GM12865 (cell line): Measurements from ENCODE around the gene PDYN.
"Not testable (repeated sequence)": the region's sequence is repeated elsewhere in the genome, so short reads cannot be mapped to it uniquely, and the experiment has no call there.

Experiments
- DNase-seq: peaks from one replicate; pipeline ENCODE4 v3.0.0; 2010; ENCODE audit warnings: low read depth
- H3K4me3 ChIP-seq: 2 replicates; pipeline ENCODE4 v1.5.1; 2011; ENCODE audit warnings: mild to moderate bottlenecking, low read depth, low read length, control low read depth
- TF ChIP-seq, protein P1 (sequence below): IDR thresholded peaks from 2 replicates; pipeline ENCODE4 v1.5.1; 2011; ENCODE audit warnings: low read length, control low read depth, low read depth, inconsistent platforms; ENCODE audit not compliant: insufficient read depth; ENCODE audit errors: missing control alignments

The PDYN gene

DNA sequence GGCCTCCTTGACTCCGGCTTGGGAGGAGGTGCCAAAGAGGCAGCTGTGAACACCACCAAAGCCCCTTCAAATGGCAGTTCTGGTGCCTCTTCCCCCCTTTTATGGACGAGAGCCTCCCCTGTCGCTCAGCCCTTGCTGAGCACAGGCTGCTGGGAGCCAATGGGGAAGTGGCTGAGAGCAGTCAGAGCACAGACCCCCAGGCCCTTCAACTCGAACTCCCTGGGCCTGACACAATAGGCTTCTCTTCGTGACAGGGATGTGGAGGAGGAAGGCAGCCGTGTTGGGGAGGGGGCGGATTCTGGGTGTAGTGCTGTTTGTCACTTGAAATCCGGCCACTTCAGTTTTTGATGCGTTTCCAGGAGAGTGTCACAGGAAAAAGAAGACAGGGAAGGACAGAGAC, at the start of gene PDYN:
PDYN (minus strand) TSS at position 73 of the 400 bp plus-strand sequence. CDS start 10,974 bp downstream, outside the sequence.
- TF ChIP-seq, protein P1, sequence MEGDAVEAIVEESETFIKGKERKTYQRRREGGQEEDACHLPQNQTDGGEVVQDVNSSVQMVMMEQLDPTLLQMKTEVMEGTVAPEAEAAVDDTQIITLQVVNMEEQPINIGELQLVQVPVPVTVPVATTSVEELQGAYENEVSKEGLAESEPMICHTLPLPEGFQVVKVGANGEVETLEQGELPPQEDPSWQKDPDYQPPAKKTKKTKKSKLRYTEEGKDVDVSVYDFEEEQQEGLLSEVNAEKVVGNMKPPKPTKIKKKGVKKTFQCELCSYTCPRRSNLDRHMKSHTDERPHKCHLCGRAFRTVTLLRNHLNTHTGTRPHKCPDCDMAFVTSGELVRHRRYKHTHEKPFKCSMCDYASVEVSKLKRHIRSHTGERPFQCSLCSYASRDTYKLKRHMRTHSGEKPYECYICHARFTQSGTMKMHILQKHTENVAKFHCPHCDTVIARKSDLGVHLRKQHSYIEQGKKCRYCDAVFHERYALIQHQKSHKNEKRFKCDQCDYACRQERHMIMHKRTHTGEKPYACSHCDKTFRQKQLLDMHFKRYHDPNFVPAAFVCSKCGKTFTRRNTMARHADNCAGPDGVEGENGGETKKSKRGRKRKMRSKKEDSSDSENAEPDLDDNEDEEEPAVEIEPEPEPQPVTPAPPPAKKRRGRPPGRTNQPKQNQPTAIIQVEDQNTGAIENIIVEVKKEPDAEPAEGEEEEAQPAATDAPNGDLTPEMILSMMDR, result no peak
- H3K4me3 ChIP-seq, result no peak within 1 kb of the TSS
- DNase-seq, result no peak

DNA sequence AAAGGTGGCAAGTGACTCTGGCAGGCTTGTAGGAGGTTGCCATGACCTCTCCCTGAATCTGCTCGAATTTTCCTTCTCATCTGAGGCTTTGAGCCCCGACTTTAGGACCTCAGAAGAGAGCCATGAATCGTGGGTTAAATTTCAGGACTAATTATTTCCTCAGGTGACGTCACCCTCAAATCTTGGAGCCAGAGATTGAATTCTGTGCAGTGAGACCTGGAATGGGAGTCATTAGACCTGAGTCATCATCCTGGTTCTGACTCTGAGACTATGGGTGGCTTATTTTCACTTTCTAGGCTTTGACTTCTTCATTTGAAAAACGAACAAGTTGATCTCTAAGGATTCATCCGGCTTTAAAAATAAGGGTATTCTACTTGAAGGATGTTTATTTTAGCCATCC, 48.5 kb upstream of the PDYN start:
- TF ChIP-seq, protein P1, result no peak
- no peak overlapping the region for H3K4me3 ChIP-seq
- DNase-seq, result no peak

DNA sequence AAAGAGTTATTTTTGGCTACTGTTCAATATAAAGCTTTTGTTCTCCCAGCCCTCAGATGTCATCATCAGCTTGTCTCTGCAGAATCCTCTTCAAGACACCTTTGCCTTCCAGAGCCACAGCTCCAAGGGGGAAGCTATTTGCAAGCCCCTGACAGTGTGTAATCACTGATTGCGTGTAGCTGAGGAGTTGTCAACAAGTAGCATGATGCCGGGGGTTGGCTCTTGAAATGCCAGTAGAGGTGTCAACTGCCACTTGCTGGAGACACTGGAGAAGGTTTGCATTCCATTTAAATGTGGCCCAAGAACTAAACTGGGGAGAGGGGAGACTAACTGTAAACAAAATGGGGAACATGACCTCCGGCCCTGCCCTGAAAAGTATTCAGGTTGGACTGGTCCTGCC, 44.3 kb upstream of the PDYN start:
- TF ChIP-seq, protein P1, result no peak
- H3K4me3 ChIP-seq, result no peak overlapping the region
- no peak for DNase-seq

DNA sequence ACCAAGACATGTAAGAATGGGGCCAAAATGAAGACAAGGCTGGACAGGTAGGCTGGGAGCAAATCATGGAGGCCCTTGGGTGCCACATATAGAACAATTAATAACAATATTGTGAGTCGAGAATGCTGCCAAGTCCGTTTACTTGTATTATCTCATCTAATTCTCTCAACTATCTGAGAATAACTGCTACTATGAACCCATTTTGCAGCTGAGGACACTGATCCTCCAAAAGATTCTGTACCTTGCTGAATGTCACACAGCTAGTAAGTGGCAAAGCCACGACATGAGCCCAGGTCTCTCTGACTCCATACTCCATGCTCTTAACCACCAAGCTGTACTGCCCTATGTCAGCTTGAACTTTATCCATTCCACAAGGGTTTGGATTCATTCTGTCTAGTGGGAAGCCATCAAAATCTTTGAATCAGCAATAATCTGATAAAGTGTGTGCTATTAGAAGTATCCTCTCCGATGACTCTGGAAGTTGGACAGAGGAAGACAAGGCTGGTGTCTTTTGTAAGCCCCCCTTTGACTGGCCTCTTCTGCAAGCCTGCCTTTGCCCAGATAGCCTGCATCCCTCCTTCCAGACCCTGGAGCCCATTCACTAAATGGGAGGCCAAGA, 43.5 kb upstream of the PDYN start:
- DNase-seq, result no peak
- no peak overlapping the region for H3K4me3 ChIP-seq
- TF ChIP-seq, protein P1, result no peak

DNA sequence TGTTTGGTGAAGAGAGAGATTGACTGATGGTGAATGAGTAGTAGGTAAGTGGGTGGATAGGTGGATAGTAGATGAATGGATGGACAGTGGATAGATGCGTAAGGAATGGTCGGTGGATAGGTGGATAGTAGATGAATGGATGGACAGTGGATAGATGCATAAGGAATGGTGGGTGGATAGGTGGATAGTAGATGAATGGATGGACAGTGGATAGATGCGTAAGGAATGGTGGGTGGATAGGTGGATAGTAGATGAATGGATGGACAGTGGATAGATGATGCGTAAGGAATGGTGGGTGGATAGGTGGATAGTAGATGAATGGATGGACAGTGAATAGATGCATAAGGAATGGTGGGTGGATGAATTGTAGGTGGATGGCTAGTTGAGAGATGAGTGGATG, 42.5 kb upstream of the PDYN start:
- not testable (repeated sequence) for DNase-seq, H3K4me3 ChIP-seq

DNA sequence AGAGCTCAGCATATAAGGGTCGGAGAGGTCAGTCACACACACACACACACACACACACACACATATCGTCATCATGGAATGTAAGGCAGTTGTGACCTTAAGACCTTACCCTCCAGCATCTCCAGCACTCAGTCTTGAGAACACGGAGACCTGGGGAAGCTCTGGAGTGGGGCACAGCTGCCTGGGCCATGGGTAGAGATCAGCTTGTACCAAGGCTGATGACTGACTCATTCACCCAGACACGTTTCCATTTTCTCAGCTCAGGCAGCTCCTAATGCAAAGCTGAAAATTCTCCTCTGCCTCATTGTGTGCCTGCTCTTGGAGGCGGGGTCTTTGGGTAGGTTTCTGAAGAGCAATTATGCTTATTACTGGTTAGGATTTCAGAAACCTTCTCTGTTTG, 38.3 kb upstream of the PDYN start:
- H3K4me3 ChIP-seq, result no peak overlapping the region
- TF ChIP-seq, protein P1, result no peak
- no peak for DNase-seq

DNA sequence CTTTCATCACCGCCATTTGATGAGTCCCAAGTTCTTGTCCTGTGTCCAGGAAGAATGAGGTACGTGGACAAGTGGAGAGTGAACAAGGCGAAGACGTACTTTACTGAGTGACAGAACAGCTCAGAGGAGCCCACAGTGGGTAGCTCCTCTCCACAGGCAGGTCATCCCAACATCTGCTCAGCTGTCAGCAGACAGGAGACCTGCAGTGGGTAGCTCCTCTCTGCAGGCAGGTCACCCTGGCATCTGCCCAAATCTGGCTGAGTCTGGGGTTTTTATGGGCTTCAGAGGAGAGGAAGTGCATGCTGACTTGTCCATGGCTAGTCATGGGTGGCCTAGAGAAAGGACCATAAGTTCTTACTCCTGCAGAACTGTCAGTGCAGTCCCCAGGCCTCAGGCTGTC, 32.7 kb upstream of the PDYN start:
- DNase-seq, result no peak
- TF ChIP-seq, protein P1, result no peak
- H3K4me3 ChIP-seq, result no peak overlapping the region
